SK-N-MC (cell line): ENCODE measurements around the gene DCLK2.

Experiments
- EZH2 ChIP-seq: fragments of 200-600 bp; sonication (generic); IDR thresholded peaks from one replicate; pipeline ENCODE4 v1.6.1; 2017; ENCODE audit warnings: antibody characterized with exemption
- FOXP2 ChIP-seq: optimal IDR thresholded peaks from 2 replicates; pipeline ENCODE3; 2011; ENCODE audit warnings: mild to moderate bottlenecking, moderate library complexity; ENCODE audit not compliant: insufficient read depth; ENCODE audit errors: extremely low read length, control extremely low read depth
- POLR2AphosphoS5 ChIP-seq: IDR thresholded peaks from 2 replicates; pipeline ENCODE4 v1.6.1; 2012; ENCODE audit warnings: mild to moderate bottlenecking, low read depth, low read length, borderline replicate concordance

DNA sequence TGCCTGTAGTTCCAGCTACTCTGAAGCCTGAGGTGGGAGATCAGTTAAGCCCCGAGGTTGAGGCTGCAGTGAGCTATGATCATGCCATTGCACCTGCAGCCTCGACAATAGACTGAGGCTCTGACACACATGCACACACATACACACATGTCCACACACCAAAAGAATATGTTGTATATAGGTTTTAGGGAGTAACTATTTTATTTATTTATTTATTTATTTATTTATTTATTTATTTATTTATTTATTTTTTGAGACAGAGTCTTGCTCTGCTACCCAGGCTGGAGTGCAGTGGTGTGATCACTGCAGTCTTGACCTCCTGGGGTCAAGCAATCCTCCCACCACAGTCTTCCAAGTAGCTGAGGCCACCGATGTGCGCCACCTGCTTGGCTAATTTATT, 78.3 kb downstream of the DCLK2 start:
- TF ChIP-seq POLR2AphosphoS5 (no peak), EZH2 (no peak), FOXP2 (no peak)
